Inflammatory macrophage treated with lipopolysaccharide for 1 hour (primary cell): ENCODE results near the gene PDZRN3.

ENCODE experiments used
- DNase-seq, 2 donors: peaks; one replicate each; pipeline ENCODE4 v3.0.0-alpha.2; 2020 to 2022

The PDZRN3 gene

DNA sequence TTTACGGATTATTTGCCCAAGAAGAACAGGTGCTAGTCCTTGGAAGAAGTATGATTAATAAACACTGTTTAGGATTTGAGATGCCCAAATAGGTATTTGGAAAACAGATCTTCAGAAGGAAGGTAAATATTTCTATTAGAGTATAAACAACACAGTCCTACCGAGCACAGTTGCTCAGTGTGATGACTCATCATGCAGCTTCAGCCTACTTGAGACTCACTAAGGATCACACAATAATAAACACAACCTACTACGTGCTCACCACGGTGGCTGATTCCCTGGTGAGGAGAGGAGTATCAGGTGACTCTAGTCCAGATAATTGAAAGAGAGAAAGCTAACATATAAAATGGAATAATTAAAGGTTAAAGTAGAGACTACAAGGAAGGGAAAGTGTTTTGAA is 72.0 kb downstream of the PDZRN3 start:
- DNase-seq = no peak

DNA sequence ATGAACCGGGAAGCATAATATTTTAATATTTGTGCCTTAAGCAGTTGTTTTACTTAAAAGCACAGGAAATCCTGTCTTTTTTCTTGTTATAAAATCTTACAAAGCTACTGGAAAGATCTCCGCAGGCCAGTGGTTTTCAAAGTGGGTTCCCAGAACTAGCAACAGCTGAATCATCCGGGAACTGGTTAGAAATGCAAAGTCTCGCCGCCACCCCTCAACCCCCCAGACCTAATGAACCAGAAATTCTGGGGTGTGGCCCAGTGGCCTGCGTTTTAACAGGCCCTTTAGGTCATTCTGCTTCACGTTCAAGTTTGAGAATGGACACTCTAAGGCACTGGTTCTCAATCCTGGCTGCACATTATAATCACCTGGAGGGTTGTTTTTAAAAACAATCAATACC is 74.7 kb downstream of the PDZRN3 start:
- no peak for DNase-seq

DNA sequence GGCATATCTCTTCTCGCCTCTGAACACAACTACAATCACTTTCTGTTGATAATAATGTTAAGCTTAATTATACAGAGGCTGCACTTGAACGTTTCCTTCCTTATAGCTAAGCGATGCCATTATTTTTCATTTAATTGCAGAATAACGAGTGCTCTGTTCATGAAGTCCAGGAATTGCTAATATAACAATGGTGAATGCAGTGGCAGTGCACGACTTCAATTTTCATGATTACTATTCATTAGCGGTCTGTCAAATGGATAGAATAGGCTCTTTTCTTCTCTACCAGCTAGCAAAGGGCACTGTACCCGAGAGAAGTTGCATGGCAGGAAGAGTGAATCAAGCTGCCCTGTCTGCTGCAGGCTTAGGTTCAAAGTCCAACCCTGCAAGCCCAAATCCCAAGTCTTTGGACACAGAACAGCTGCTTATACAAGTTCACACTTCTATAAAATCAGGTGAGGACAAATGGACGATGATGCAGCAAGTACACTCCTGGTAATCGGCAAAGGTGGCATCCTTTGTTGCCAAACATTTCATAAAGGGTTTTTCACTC is 75.6 kb downstream of the PDZRN3 start:
- DNase-seq = no peak

DNA sequence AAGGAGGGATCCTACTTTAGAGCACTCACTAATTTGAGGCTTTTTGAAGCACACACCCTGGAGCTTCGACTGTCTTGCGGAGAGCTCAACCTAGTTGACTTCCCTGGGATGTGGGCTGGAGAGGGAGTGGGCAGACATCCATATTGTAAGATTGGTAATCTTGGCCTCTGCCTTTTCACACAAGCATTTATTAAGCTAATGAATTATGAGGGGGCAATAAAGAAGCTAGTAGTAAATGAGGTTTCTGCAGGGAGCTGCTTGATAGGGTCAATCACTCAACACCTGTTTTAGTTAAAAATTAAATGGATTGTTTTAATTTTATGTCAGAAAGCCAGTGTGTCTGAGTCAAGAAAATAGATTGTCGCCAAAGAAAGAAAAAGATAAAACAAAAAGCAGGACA is 76.3 kb downstream of the PDZRN3 start:
- no peak for DNase-seq

DNA sequence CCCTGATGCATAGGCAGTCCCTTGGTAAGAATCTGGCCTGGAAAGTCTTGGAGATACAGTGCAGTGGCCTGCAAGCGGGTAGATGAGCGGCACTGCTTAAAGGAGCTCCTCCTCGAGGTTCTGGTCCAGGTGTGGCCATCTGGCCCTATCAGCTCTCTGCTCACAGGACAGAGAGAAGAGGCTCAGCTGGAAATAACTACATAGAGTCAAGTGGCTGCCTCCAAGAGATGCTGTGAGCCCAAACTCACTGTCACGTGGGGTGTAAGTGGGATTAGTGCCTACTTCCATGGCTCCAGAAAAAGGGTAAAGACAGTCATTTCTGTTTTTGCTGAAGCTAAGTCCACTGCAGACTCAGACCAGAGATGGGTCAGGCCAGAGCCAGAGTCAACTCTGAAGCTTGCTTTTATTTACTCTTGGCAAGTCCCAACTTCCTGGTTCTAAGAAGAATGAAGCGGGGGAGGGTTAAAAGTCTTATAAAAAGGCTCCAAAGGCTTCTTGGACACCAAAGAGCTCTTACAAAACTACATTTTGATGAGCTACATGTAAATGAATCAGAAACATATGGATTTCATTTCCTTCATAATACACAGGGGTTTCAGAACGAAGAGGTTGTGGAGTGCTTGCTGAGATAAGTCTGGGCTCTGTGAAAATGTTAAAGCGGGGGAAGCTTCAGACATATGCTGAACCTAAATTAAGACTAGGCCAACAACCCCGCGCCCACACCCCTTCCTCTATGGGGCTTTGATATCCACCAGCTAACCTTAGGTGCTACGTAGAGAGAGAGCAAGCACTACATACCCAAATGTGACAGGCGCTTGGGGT is 77.1 kb downstream of the PDZRN3 start:
- DNase-seq = no peak

DNA sequence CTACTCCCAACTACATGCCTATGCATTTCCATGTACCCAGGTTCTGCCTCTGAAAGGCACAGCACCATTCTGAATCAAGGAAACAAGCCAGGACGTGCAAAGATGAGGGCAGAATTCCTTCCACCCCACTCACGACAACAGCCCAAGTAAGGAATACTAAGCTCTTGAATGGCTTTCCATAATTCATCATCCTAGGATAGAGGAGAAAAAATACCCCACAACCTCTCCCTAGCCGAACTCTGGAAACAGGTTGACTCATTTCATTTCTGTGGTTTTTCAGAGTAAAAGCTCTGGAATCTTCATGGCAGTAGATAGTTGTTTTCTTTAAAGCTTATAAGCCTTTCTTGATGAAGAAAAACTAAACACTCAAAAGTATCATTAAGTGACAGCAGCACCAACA is 77.8 kb downstream of the PDZRN3 start:
- no peak for DNase-seq

DNA sequence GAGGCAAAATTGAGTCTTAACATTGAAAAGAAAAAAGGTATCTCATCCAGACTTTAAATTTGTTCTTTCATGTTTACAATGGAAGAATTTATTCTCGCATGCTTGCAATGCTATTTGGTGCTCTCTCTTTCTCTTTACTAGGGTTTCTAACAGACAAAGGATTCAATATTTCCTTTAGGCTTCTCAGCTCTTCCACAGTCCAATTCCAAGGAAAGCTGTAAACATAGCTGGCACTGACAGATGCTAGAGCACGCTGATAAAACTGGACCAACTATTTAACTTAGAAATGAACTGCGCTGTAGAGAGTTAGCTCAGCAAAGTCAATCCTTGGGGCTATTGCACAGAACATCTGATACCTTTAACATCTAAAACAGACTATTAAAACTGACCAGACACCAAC is 81.3 kb downstream of the PDZRN3 start:
- no peak for DNase-seq

DNA sequence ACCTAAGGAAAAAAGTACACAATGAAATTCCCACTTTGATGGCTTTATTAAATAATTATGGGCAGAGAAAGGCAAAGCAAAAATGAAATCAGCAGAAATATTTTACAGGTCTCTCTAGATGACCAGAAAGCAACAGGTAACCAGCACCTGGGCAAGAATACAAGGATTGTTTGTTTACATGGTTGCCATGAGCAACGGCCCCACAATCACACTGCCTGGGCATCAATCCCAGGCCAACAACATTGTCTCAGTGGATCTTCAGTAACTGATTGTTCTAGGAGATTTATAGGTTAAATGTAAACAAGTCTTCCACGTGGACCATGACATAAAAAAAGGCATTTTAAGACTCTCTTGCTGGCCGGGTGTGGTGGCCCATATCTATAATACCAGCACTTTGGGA is 82.6 kb downstream of the PDZRN3 start:
- no peak for DNase-seq

DNA sequence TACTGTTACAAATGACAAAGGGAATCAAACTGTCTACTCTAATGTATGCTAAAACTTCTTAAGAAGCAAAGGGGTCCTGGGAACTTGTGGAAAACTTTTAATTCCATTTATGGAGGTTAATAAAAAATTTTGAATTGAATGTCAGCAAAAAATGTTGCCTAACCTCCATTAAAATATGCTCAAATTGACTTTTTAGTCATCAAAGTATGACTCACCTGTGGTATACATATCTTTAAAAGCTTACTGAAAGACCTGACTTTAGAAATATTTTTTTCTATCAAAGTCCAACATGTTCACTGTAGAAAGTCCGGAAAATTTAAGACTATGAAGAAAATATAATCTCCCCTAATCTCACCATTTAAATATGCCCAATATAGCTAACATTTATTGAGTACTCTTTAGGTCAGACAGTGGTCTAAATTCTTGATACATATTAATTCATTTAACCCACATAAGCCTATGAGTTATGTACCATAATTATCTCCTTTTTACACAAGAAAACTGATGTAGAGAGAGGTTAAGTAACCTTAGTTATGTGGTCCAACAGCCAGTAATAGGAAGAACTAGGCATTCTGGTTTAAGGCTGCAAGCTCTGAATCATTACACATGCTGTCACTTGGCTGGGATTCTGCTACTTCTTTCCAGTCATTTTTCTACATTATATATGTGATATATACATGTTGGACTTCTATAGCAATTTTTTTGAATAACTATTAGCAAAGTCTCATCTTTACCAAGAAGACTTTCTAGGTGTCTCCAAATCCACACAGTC is 83.6 kb downstream of the PDZRN3 start:
- DNase-seq = no peak

DNA sequence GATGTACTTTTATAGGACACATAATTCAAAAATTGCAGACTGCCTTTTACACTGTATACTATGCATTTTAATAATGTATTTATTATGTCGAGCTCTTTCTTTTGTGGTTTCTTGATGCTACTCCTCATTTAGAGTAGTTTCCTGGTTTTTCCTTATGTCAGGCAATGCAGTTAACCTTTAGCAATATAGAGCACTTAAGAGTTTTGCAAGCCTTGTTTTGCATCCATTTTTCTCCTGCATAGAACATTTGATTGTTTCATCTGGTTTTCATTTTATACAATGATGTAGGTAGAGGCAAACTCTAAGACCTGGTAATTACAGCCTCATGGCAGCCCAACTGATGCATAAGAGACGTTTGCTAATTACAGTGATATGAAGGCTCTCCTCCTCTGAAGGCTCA is 86.3 kb downstream of the PDZRN3 start:
- DNase-seq = no peak

DNA sequence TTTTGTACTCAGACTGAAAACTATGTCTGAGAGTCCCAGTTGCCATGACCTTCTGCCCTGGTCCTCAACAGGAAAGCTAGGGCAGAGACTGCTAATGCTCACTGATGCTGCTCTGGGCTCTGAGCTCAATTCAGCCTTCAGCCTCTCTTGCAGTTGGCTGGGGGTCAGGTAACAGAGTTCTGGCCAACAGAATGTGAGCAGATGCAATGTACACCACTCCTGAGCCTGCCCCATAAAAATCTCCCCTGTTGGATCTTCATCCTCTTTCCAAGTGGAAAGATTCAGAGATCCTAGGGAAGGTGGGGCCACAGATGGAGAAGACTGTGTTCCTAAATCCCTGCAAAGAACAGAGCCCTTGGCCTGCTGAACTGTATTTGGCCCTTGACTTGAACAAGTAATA is 87.8 kb downstream of the PDZRN3 start:
- DNase-seq = no peak

DNA sequence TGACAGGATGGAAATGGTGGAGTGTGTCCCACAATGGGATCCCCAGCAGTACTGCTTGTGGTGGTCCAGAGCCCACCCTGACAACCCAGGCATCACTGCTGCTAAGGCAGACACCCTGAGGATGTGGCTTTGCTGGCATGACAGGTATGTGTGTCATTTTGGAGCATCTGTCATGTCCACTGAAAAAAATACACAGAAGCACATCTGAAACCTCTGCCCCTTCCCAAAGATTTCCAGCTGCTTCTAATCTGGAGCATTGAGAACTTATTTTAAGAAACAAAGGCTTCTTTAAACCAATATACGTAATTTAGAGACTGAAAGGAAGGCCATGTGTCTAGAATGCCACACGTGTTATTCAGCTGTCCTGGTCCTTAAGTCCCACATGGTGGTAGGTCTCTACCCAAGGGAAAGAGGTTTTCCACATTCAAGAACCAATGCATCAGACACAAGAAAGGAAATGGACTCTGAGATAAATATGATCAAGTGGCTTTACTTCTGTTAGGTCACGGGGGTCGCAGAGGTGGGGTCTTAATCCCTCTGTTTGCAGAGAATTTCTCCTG is 88.3 kb downstream of the PDZRN3 start:
- DNase-seq = no peak

DNA sequence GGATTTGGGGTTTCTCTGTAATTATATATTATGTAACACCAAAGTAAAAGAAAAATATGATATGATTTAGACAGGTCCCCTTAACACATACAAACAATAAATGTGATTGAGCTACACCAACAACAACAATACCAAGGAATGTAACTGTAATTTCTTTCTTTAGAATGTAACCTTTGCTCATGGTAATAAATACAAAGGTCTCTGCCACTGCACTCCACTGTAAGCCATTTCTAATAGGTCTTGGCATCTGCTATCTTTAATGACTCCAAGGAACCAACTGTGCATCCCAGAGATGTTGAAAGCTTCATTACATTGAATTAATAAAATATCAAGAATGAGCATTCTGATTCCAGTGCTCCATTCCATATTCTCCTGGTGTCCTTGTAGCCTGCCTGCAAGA is 88.8 kb downstream of the PDZRN3 start:
- DNase-seq = no peak

DNA sequence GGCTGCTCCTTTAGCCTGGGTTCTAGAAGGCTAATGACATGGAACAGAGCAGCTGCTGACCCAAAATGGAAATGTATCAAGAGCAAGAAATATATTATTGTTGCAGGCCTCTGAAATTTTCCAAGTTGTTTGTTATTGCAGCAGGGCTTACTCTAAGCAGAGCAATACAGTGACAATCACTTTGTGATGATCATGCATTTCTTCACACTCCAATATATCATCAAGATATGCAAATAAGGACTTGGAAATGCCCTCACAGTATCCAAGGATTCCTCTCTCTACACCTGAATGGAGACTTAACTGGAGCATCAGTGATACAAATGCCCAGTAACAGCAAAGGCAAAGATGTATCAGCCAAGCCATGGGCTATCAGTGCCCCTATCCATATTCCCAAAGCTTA is 89.6 kb downstream of the PDZRN3 start:
- DNase-seq = no peak

DNA sequence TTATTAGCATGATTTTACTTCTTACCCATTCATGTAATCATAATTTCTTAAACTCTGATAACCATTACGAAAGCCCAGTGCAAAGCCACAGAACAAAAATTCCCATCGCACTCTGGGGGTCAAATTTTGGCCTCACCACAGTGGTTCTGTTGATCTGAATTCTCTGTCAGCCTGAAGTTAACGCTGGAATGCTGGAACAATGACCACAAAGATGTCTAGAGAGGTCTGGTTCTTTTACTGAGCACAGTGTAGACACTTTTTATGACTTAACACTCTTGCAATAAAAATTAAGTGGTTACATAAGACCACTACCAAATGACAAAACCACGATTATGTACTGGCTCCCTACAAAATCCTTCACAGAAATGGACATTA is 94.7 kb downstream of the PDZRN3 start:
- no peak for DNase-seq

DNA sequence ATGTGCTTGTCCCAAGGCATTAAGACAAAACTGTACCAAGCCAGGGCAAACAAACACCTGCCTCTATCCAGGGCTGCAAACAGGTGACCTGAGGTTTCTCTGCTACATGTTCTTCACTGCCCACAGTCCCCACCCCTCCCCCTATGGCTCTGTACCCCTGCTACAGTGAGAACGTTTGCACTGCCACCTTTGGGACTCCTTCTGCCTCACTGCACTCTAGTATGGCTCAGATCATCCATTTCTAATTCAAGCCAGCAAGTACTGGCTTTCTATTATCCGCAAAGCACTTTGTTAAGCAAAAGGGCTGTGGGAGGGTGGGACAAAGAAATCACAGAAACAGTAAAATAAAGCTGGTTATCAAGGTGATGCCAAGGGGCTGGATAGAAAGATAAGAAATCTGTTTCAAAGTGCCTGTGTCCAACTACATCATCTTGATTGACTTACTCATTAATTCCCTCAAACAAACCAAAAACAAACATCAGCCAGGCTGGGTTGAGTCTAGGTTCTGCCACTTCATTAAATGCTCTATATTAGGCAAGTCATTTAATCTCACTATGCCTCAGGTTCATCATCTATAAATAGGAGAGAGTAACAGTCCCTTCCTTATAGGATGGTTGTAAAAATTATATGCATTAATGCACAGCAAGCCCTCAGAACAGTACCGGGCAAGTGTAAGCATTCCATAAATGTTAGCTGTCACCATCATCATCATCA is 95.3 kb downstream of the PDZRN3 start:
- DNase-seq = no peak

DNA sequence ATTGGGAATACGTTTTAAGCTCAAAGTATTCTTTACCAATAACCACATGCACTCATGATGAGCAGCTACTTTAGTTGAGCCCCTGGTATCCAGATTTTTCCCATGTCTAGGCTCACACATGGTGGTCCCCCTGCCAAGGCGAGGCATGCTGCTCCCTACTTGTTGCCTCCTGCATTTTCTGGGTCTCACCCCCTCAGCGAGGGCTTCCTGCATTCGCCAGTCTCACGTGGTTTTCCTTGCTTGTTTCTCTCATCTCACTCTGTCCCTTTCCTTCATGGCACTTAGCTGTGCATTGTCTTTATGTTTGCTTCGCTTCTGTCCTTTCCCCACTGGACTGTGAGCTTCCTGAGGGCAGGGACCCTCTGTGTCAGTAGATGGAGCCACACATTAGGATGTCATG is 99.2 kb downstream of the PDZRN3 start:
- DNase-seq = no peak

DNA sequence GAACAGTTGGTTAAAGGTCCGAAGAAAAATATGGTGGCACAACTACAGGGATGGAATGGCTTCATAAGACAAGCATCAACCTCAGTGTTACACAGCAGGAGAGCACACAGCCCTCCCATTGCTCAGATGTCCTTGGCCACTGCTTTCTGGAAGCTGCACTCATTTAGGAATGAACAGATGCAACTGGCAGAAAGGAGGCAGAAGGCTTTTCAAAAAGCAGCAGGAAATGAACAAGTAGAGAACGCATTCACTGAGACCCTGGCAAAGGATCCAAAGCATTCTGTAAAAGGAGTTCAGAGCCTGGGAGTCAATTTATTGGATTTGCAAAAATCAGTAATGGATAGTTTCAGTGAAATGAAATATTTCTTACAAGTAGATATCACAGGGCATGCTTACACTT is 101.1 kb downstream of the PDZRN3 start:
- no peak for DNase-seq

DNA sequence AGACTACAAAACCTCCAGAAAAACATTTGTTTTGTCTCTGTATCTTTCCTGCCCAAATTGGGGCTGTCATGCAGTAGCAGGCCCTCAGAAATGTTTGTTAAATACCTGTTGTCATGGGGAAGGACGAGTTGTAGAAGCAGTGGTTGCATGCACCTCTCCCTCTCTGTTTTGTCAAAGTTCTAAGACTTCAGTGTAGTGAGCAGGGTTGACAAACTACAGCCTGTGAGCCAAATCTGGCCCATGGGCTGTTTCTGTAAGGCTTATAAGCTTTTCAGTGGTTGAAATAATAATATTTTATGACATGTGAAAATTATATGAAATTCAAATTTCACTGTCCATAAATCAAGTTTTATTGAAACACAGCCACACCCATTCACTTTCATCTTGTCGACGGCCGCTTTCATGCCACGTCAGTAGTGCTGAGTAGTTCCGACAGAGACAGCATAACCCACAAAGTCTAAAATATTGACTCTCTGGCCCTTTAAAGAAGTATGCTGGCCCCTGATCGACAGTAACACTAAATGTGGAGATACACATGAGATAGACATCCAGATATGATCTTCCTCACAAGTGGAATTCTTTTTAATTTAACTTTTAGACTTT is 102.9 kb downstream of the PDZRN3 start:
- DNase-seq = no peak

DNA sequence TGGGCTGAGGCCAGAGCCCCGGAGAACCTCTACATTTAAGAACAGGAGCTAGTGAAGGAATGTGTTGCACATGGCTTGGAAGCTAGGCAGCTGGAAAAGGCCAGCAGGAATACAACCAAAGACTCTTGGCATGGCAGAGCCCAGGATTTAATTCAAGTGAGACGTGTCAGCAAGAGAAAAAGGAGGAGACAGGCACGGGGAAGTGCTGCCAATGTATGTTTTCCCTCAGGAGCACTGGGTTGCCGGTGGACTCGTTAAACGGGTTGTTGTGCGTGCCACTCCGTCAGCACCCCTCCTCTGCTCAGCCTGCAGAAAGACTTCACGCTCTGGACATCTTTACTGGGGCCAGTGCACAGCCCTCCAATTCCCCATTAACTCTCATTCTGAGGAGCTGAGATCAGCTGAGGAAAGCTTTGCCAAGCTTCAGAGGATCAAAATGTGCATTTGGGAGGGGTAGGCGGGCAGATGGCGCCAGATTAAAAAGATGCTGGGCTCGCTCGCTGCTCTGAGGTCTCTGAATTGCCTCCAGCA is 103.7 kb downstream of the PDZRN3 start:
- DNase-seq = no peak

DNA sequence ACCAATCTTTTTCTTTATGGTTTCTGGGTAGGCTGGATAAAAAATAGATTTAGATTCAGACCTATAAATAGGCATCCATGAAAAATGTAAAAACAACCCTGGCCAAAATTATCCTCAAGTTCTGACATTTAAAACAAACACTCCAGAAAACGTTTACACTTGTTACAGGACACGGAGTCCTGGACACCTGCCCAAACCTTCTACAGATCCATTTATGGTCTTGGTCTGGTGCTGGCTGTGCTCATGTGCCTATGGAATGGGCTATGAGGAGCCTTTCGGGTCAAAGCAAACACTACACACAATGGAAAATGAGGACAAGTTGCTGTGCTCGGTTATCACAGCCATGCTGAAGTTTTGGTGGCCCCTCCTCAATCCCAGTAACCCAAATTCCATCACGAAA is 108.1 kb downstream of the PDZRN3 start:
- DNase-seq = no peak

DNA sequence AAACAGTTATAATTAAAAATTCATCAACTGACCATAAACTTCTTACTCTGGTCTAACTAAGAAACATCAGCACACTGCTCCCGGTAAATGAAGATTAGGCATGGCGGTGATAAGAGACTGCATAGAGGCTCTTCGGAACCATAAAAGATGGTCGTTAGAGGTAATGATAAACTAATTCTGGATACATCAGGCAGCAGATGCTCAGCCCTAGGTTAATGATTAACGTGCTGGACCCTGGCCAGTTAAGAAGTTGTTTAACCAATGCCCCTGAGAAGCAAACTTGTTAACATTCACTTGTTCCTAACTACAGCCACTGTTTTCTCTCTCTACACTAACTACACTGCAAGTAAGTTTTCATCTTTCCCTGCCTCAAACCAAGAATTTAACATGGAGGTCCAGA is 111.5 kb downstream of the PDZRN3 start:
- DNase-seq = no peak
